PC-9 (cell line): ENCODE results near the gene PIPOX. TPM values are rescaled to one million over a fixed set of nuclear protein-coding genes. Genes with fewer than 3 reads are reported as not detected.

Experiments used
- BruUV-seq: library from RNA; stranded (reverse); fragments of 400-500 nt; replicated peaks from 2 replicates; lab custom pipeline; 2021; lab: Mats Ljungman, UMichigan
- CTCF ChIA-PET: fragments of 300-600 bp; sonication (Branson Sonifier 250); formaldehyde crosslinking; loops from one replicate; lab custom pipeline; 2022; ENCODE audit warnings: antibody characterized with exemption; lab: Charles Lee
- POLR2A ChIA-PET: fragments of 300-600 bp; sonication (Branson Sonifier 250); formaldehyde crosslinking; loops from one replicate; lab custom pipeline; 2022; ENCODE audit warnings: antibody characterized with exemption; ENCODE audit not compliant: unreplicated experiment; lab: Charles Lee
- DNase-seq, 2 experiments: peaks; one replicate each; pipeline versions ENCODE4 v3.0.0 to v3.0.0-alpha.2; 2015 to 2022; ENCODE audit warnings: mixed read lengths in 1 of 2
- H2AFZ ChIP-seq: fragments of 200-600 bp; sonication (generic); 2 replicates; pipeline ENCODE4 v1.8.1; 2017; ENCODE audit warnings: antibody characterized with exemption
- H3F3A ChIP-seq: fragments of 200-600 bp; sonication (generic); 2 replicates; pipeline ENCODE4 v1.8.1; 2017; ENCODE audit warnings: antibody characterized with exemption, mild to moderate bottlenecking, low read depth; ENCODE audit not compliant: insufficient read depth
- H3K27ac ChIP-seq: fragments of 200-600 bp; sonication (generic); 2 replicates; pipeline ENCODE4 v1.6.1; 2016; ENCODE audit warnings: mixed run types
- H3K27me3 ChIP-seq: fragments of 200-600 bp; sonication (generic); 2 replicates; pipeline ENCODE4 v1.6.1; 2016; ENCODE audit warnings: low read depth, mixed run types; ENCODE audit not compliant: insufficient read depth
- H3K36me3 ChIP-seq: fragments of 200-600 bp; sonication (generic); 2 replicates; pipeline ENCODE4 v1.6.1; 2016; ENCODE audit warnings: low read depth, mixed run types
- H3K4me1 ChIP-seq: fragments of 200-600 bp; sonication (generic); replicated peaks from 2 replicates; pipeline ENCODE4 v1.6.1; 2016; ENCODE audit warnings: mixed run types; ENCODE audit not compliant: insufficient read depth
- H3K4me2 ChIP-seq: fragments of 200-600 bp; sonication (generic); 2 replicates; pipeline ENCODE4 v1.6.1; 2017; ENCODE audit warnings: mixed run types
- H3K4me3 ChIP-seq: fragments of 200-600 bp; sonication (generic); 2 replicates; pipeline ENCODE4 v1.6.1; 2016; ENCODE audit warnings: mixed run types
- H3K79me2 ChIP-seq: fragments of 200-600 bp; sonication (generic); 2 replicates; pipeline ENCODE4 v1.6.1; 2017; ENCODE audit warnings: low read depth, mixed run types
- H3K9me2 ChIP-seq: fragments of 200-600 bp; sonication (generic); 2 replicates; pipeline ENCODE4 v1.8.1; 2017; ENCODE audit warnings: mild to moderate bottlenecking; ENCODE audit not compliant: insufficient read depth
- H3K9me3 ChIP-seq: fragments of 200-600 bp; sonication (generic); 2 replicates; pipeline ENCODE4 v1.8.1; 2016; ENCODE audit warnings: low read depth; ENCODE audit not compliant: insufficient read depth
- H4K20me1 ChIP-seq: fragments of 200-600 bp; sonication (generic); 2 replicates; pipeline ENCODE4 v1.8.1; 2017; ENCODE audit not compliant: insufficient read depth
- EZH2 ChIP-seq: fragments of 200-600 bp; sonication (generic); IDR thresholded peaks from 2 replicates; pipeline ENCODE4 v1.8.0; 2017; ENCODE audit warnings: antibody characterized with exemption, low read depth
- intact Hi-C: fragments of 100-400 bp; cut with micrococcal nuclease; formaldehyde crosslinking; loops from one replicate; pipeline ENCODE4 v1.10.0; 2022; ENCODE audit not compliant: unreplicated experiment
- total RNA-seq: library from RNA; stranded (reverse); gene quantifications from 2 replicates; pipeline ENCODE4 v1.2.3, GENCODE V29; 2021
- TF ChIP-seq, protein P1 (sequence below): fragments of 200-600 bp; sonication (generic); conservative IDR thresholded peaks from 2 replicates; pipeline ENCODE4 v1.6.1; 2017; ENCODE audit warnings: mixed run types, antibody characterized with exemption, mild to moderate bottlenecking, moderate library complexity

Gene PIPOX
- total RNA-seq, 1 experiment from 2014 or later, result 2.8 TPM

DNA sequence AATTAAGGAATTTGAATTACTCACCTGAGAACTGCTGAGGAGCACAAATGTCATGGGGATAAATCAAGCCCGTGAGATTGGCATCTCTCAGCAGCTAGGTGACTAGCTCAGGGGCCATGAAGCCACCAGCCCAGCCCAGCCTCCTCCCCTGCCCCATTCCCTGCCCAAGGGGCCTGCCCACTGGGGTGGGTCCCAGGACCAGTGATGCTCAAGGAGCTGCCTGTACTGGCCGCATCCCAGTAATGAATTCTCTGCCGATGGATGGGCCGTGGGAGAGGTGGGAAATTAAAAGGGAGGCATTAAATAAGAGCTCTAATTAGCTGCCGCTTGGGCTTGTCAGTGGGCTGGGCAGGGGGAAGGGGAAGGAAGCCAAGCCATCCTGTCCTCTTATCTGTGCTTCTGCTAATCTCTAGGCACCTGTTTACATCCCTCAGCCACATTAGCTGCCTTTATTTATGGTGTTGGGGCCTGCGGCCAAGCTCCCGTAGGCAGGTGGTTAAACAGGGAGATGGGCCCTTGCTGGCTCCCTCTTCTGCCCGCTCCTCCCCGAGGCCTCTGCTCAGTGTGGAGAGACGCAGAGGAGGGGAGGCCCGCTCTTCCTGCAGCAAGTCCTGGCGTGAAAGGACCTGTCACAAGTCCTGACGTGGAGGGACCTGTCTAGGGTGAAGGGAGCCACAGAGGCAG is 48.8 kb downstream of the PIPOX start:
- no peak for TF ChIP-seq EZH2
- no peak overlapping the region for H3K4me3 ChIP-seq
- H3F3A ChIP-seq, result no peaks in the 10 kb centered on the region
- no peaks in the 10 kb centered on the region for H3K4me1 ChIP-seq
- DNase-seq, result no peak
- no TSS peak for BruUV-seq
- H3K79me2 ChIP-seq, result no peaks in the 10 kb centered on the region
- no peaks in the 10 kb centered on the region for H3K36me3 ChIP-seq
- ChIA-PET POLR2A (interaction anchor here (0.6 kb wide), 1 partner anchor 496 kb away, joined by 3 read pairs; no protein-coding TSS in a partner anchor), CTCF (interaction anchor here (2.1 kb wide), 1 partner anchor 126 kb away, joined by 4 read pairs; no protein-coding TSS in a partner anchor)
- H2AFZ ChIP-seq, result no peak overlapping the region
- H3K9me3 ChIP-seq, result no peaks in the 10 kb centered on the region
- H3K9me2 ChIP-seq, result no peaks in the 10 kb centered on the region
- no peaks in the 10 kb centered on the region; the same call in 1 of the 2 replicates for H4K20me1 ChIP-seq
- H3K27me3 ChIP-seq, result no peaks in the 10 kb centered on the region
- intact Hi-C loops, result no loop called here
- no peak overlapping the region for H3K4me2 ChIP-seq
- H3K27ac ChIP-seq, result no peak overlapping the region

DNA sequence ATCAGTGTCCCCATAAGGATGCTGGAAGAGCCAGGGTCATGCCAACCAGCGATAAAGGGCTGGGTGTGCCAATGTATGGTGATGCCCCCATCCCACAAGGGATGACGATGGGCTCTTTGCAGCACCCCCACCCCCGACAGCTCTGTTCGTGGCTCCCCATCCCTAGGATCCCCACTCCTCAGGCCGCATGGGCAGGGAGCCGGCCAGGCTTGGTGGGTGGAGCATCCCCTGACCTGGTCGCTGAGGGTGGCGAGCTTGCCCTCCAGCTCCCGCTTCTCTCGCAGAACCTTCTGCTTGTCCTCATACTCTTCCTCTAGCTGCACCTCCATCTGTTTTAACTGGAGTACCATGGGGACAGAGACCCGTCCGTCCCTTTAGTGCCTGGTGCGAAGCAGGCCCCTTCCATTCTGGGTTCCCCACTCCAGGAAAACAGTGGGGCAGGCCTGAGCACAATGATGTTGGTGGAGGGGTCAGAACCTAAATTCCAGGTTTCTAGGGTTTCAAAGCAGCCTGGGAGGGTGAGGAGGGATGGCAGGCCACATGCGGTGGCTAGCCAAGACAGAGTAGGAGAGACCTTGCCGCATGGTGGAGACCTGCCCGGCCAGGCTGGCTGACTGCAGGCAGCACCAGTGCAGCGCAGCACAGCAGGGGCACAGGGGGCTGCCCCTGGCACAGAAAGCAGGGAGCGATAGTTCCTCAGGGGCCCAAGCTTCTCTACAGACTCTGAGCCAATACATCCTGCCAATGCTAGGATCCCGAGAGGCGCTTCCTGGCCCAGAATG is 50.3 kb downstream of the PIPOX start:
- intact Hi-C loops, result no loop called here
- Histone ChIP-seq H3K9me3 (no peaks in the 10 kb centered on the region), H4K20me1 (no peaks in the 10 kb centered on the region; the same call in 1 of the 2 replicates), H3K4me3 (no peak overlapping the region), H3K9me2 (no peaks in the 10 kb centered on the region), H3K27me3 (no peaks in the 10 kb centered on the region), H3K27ac (no peak overlapping the region), H3K36me3 (0 out of 2 replicates have a peak, but pooled peaks cover 3% of the 10 kb centered on the region), H3K4me2 (no peak overlapping the region), H3K79me2 (no peaks in the 10 kb centered on the region), H3F3A (no peaks in the 10 kb centered on the region), H2AFZ (no peak overlapping the region), H3K4me1 (no peaks in the 10 kb centered on the region)
- BruUV-seq, result no TSS peak
- DNase-seq, result no peak
- POLR2A ChIA-PET, result no interaction called here
- CTCF ChIA-PET, result interaction anchor here (2.1 kb wide), 1 partner anchor 128 kb away, joined by 4 read pairs; no protein-coding TSS in a partner anchor
- no peak for TF ChIP-seq EZH2
- TF ChIP-seq, protein P1, sequence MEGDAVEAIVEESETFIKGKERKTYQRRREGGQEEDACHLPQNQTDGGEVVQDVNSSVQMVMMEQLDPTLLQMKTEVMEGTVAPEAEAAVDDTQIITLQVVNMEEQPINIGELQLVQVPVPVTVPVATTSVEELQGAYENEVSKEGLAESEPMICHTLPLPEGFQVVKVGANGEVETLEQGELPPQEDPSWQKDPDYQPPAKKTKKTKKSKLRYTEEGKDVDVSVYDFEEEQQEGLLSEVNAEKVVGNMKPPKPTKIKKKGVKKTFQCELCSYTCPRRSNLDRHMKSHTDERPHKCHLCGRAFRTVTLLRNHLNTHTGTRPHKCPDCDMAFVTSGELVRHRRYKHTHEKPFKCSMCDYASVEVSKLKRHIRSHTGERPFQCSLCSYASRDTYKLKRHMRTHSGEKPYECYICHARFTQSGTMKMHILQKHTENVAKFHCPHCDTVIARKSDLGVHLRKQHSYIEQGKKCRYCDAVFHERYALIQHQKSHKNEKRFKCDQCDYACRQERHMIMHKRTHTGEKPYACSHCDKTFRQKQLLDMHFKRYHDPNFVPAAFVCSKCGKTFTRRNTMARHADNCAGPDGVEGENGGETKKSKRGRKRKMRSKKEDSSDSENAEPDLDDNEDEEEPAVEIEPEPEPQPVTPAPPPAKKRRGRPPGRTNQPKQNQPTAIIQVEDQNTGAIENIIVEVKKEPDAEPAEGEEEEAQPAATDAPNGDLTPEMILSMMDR, result no peak

DNA sequence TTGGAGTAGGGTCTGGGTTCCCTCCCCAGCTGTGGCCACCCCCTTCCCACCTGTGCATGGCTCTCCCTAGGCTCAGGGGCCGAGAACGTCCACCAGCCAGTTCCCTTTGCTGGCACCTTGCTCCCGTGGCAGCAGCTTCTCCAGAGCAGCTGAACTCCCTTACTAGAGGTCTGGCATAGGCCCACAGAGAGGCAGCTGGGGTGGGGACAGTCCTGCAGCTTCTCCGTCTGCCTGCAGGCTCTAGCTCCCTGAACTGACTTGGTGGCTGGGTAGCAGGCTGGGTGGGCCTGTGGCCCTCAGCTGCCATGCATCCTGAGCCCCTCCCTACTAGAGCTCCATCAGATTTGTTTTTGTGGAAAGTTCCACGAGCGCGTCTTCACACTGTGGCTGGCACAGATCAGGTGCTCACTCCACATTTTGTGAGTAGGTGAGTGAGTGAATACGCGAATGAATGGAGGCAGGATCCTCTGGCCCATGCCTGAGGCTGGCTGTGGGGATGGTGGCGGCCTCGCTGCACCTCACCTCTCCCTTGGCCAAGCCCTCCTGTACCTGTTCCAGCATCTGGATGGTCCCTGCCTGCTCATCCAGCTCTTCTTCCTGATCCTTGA is 51.3 kb downstream of the PIPOX start:
- H3K4me1 ChIP-seq, result no peaks in the 10 kb centered on the region
- no peaks in the 10 kb centered on the region for H3F3A ChIP-seq
- no peaks in the 10 kb centered on the region; the same call in 1 of the 2 replicates for H4K20me1 ChIP-seq
- H2AFZ ChIP-seq, result no peak overlapping the region
- POLR2A ChIA-PET, result no interaction called here
- no TSS peak for BruUV-seq
- no peak for TF ChIP-seq EZH2
- TF ChIP-seq, protein P1, result no peak
- DNase-seq, result no peak
- H3K4me2 ChIP-seq, result no peak overlapping the region
- H3K79me2 ChIP-seq, result no peaks in the 10 kb centered on the region
- H3K27me3 ChIP-seq, result no peaks in the 10 kb centered on the region
- H3K9me2 ChIP-seq, result no peaks in the 10 kb centered on the region
- H3K36me3 ChIP-seq, result 0 out of 2 replicates have a peak, but pooled peaks cover 8% of the 10 kb centered on the region
- no peak overlapping the region for H3K27ac ChIP-seq
- intact Hi-C loops, result no loop called here
- H3K4me3 ChIP-seq, result no peak overlapping the region
- no peaks in the 10 kb centered on the region for H3K9me3 ChIP-seq
- CTCF ChIA-PET, result no interaction called here
